Gastrocnemius medialis (tissue), 4 donors: ENCODE measurements around the gene SORBS1. TPM values are rescaled to one million over a fixed set of nuclear protein-coding genes. Genes with fewer than 3 reads are reported as not detected.

ENCODE experiments used
- ATAC-seq, 2 donors: fragments of 150-250 bp; one replicate each; pipeline ENCODE4 v1.9.1; 2016
- DNase-seq, 2 donors: peaks; one replicate each; pipeline ENCODE4 v3.0.0-alpha.2; 2019
- H3K27ac ChIP-seq, 4 donors: fragments of 200-600 bp; sonication (generic); 1 replicate in 1 of 4; 2 replicates in 3 of 4; pipeline ENCODE4 v1.5.1; 2016 to 2018; ENCODE audit warnings: mild to moderate bottlenecking in 2 of 4, moderate library complexity in 1 of 4
- H3K27me3 ChIP-seq, 3 donors: fragments of 200-600 bp; sonication (generic) in 2 of 3; 1 replicate in 1 of 3; 2 replicates in 2 of 3; pipeline versions ENCODE4 v1.5.1 to v1.6.0; 2016 to 2019; ENCODE audit warnings: mild to moderate bottlenecking in 1 of 3, moderate library complexity in 1 of 3
- H3K36me3 ChIP-seq, 2 donors: fragments of 200-600 bp; sonication (generic) in 1 of 2; one replicate each; pipeline ENCODE4 v1.5.1; 2017 to 2018
- H3K4me1 ChIP-seq, 2 donors: fragments of 200-600 bp; sonication (generic) in 1 of 2; one replicate each; pipeline ENCODE4 v1.5.1; 2016 to 2017; ENCODE audit warnings: mild to moderate bottlenecking in 2 of 2
- H3K4me3 ChIP-seq, 4 donors: fragments of 200-600 bp; sonication (generic) in 3 of 4; 1 replicate in 1 of 4; 2 replicates in 3 of 4; pipeline ENCODE4 v1.5.1; 2016 to 2019; ENCODE audit warnings: mild to moderate bottlenecking in 2 of 4
- H3K9me3 ChIP-seq, 3 donors: fragments of 200-600 bp; sonication (generic) in 2 of 3; 1 replicate in 1 of 3; 2 replicates in 2 of 3; pipeline ENCODE4 v1.5.1; 2016 to 2019
- CTCF ChIP-seq, 5 experiments: fragments of 450-650 bp in 3 of 5; fragments of 200-600 bp in 2 of 5; sonication (generic) in 2 of 5; IDR thresholded peaks in 4 of 5; conservative IDR thresholded peaks in 1 of 5; 1 replicate in 4 of 5; 2 replicates in 1 of 5; pipeline ENCODE4 v1.5.1; 2016 to 2019; ENCODE audit warnings: antibody characterized with exemption in 5 of 5, mild to moderate bottlenecking in 3 of 5, moderate library complexity in 3 of 5
- POLR2A ChIP-seq, 2 donors: fragments of 450-650 bp; IDR thresholded peaks; one replicate each; pipeline ENCODE4 v1.6.1; 2017; ENCODE audit warnings: antibody characterized with exemption in 2 of 2, mild to moderate bottlenecking in 2 of 2, moderate library complexity in 2 of 2
- in situ Hi-C, 4 donors: fragments of 200-750 bp; cut with MboI; loops; one replicate each; pipeline versions ENCODE4 v1.15.0 to v1.8.0; 2017; ENCODE audit warnings: low sequenced_read_pairs in 4 of 4
- intact Hi-C: fragments of 100-400 bp; cut with DNase I; formaldehyde crosslinking; loops from one replicate; pipeline ENCODE4 v1.15.1; 2023; ENCODE audit warnings: low total_unique reads
- total RNA-seq, 4 donors: library from RNA; depleted of rRNA; stranded (reverse); fragments of >200 nt; gene quantifications; one replicate each; pipeline versions ENCODE4 v1.1.0 to v1.2.3, GENCODE V29; 2016

Gene SORBS1
- total RNA-seq, 4 donors from 2014 or later = 146 to 331 (median 186) TPM

GRCh38 chr10:95289921-95290421, 271.2 kb downstream of the SORBS1 start:
- H3K4me1 ChIP-seq = peaks cover 28 to 39% of the 10 kb centered on the region in 2 donors
- H3K4me3 ChIP-seq = peak overlapping the region; percentile 66 to 89 (median 72)
- H3K36me3 ChIP-seq = no peaks in the 10 kb centered on the region
- in situ Hi-C loops = no loop called here
- no peaks in the 10 kb centered on the region for H3K9me3 ChIP-seq
- TF ChIP-seq CTCF (IDR thresholded peaks at IDR 0.05 in 4 of 5, conservative IDR thresholded peaks at IDR 0.05 in 1 of 5) (peak in 1 of 5 experiments; percentile 4), POLR2A (IDR thresholded peaks at IDR 0.05) (no peak)
- ATAC-seq (no peak), DNase-seq (no peak)
- H3K27me3 ChIP-seq = no peaks in the 10 kb centered on the region
- intact Hi-C loops = loop anchor here (5.0 kb wide), 4 partner anchors 37 to 117 kb away; no protein-coding TSS in a partner anchor
- peak overlapping the region; percentile 80 to 97 (median 92) for H3K27ac ChIP-seq

- Histone ChIP-seq H3K4me3 (peak overlapping the region; percentile 66 to 89 (median 72)), H3K27ac (peak overlapping the region; percentile 80 to 97 (median 92)), H3K9me3 (no peaks in the 10 kb centered on the region), H3K36me3 (no peaks in the 10 kb centered on the region), H3K4me1 (peaks cover 32 to 41% of the 10 kb centered on the region in 2 donors), H3K27me3 (no peaks in the 10 kb centered on the region)
- peak in 4 of 5 experiments; percentile 15 to 34 (median 28) for TF ChIP-seq CTCF (IDR thresholded peaks at IDR 0.05 in 4 of 5, conservative IDR thresholded peaks at IDR 0.05 in 1 of 5)
- peak; percentile 59 to 78 for TF ChIP-seq POLR2A (IDR thresholded peaks at IDR 0.05)
- intact Hi-C loops (loop anchor here (5.0 kb wide), 4 partner anchors 38 to 118 kb away; no protein-coding TSS in a partner anchor), in situ Hi-C loops (no loop called here)
- peak; percentile 45 to 62 for ATAC-seq
- peak in 1 of 2 donors; percentile 59 for DNase-seq
Observed at GRCh38 chr10:95289003-95289920, 271.9 kb downstream of the SORBS1 start.

- Histone ChIP-seq H3K4me1 (peaks cover 36 to 50% of the 10 kb centered on the region in 2 donors), H3K4me3 (peak overlapping the region; percentile 66 to 89 (median 72)), H3K36me3 (no peaks in the 10 kb centered on the region), H3K9me3 (no peaks in the 10 kb centered on the region), H3K27me3 (no peaks in the 10 kb centered on the region), H3K27ac (peak overlapping the region; percentile 80 to 97 (median 92))
- no peak for DNase-seq
- TF ChIP-seq CTCF (IDR thresholded peaks at IDR 0.05 in 4 of 5, conservative IDR thresholded peaks at IDR 0.05 in 1 of 5) (no peak), POLR2A (IDR thresholded peaks at IDR 0.05) (peak in 1 of 2 donors; percentile 6)
- ATAC-seq = peak in 1 of 2 donors; percentile 25
- intact Hi-C loops = loop anchor here (5.0 kb wide), 4 partner anchors 39 to 119 kb away; no protein-coding TSS in a partner anchor
- in situ Hi-C loops = no loop called here
Observed at GRCh38 chr10:95288303-95288702, 272.9 kb downstream of the SORBS1 start.

- in situ Hi-C loops (no loop called here), intact Hi-C loops (loop anchor here (5.0 kb wide), 4 partner anchors 40 to 120 kb away; no protein-coding TSS in a partner anchor)
- ATAC-seq (no peak), DNase-seq (no peak)
- no peaks in the 10 kb centered on the region for H3K36me3 ChIP-seq
- peak overlapping the region; percentile 31 to 89 (median 66) for H3K4me3 ChIP-seq
- H3K27me3 ChIP-seq = no peaks in the 10 kb centered on the region
- H3K27ac ChIP-seq = peak overlapping the region; percentile 80 to 97 (median 92)
- no peak for TF ChIP-seq CTCF (IDR thresholded peaks at IDR 0.05 in 4 of 5, conservative IDR thresholded peaks at IDR 0.05 in 1 of 5)
- no peak for TF ChIP-seq POLR2A (IDR thresholded peaks at IDR 0.05)
- H3K9me3 ChIP-seq = no peaks in the 10 kb centered on the region
- peaks cover 41 to 59% of the 10 kb centered on the region in 2 donors for H3K4me1 ChIP-seq
Observed at GRCh38 chr10:95287281-95287680, 273.9 kb downstream of the SORBS1 start.
